Lung (tissue), 12 donors: ENCODE data around the gene ADAM33. TPM values are rescaled to one million over a fixed set of nuclear protein-coding genes. Genes with fewer than 3 reads are reported as not detected.

Experiments
- ATAC-seq: fragments of 200-7000 bp; cut with Tn5 transposase; one replicate; pipeline ENCODE4 v1.9.1; 2020; ENCODE audit warnings: moderate number of reproducible peaks; ENCODE audit not compliant: insufficient read depth, low FRiP score
- DNase-seq, 3 donors: peaks; one replicate each; pipeline ENCODE4 v3.0.0-alpha.2; 2013 to 2017
- H3K27ac ChIP-seq, 2 donors: one replicate each; pipeline ENCODE4 v1.5.1; 2013; ENCODE audit warnings: mild to moderate bottlenecking in 2 of 2, moderate library complexity in 2 of 2, control low read depth in 1 of 2, inconsistent platforms in 1 of 2, low read depth in 1 of 2, low read length in 1 of 2
- H3K27me3 ChIP-seq, 3 donors: one replicate each; pipeline ENCODE4 v1.5.1; 2013; ENCODE audit warnings: low read length in 2 of 3; ENCODE audit not compliant: control insufficient read depth in 3 of 3, insufficient read depth in 3 of 3
- H3K36me3 ChIP-seq, 4 donors: one replicate each; pipeline ENCODE4 v1.5.1; 2013; ENCODE audit warnings: low read length in 4 of 4, mild to moderate bottlenecking in 1 of 4, moderate library complexity in 1 of 4; ENCODE audit not compliant: control insufficient read depth in 4 of 4, insufficient read depth in 4 of 4
- H3K4me1 ChIP-seq, 5 donors: one replicate each; pipeline ENCODE4 v1.5.1; 2013; ENCODE audit warnings: low read length in 5 of 5, mild to moderate bottlenecking in 2 of 5, moderate library complexity in 1 of 5; ENCODE audit not compliant: control insufficient read depth in 5 of 5, insufficient read depth in 5 of 5
- H3K4me3 ChIP-seq: one replicate; pipeline ENCODE4 v1.5.1; 2013; ENCODE audit warnings: mild to moderate bottlenecking, control low read depth, moderate library complexity
- H3K9ac ChIP-seq, 2 donors: one replicate each; pipeline ENCODE4 v1.5.1; 2013; ENCODE audit warnings: low read length in 2 of 2, control low read depth in 1 of 2; ENCODE audit not compliant: insufficient read depth in 1 of 2
- H3K9me3 ChIP-seq, 4 donors: one replicate each; pipeline ENCODE4 v1.5.1; 2013; ENCODE audit warnings: low read length in 3 of 4, mild to moderate bottlenecking in 1 of 4, moderate library complexity in 1 of 4; ENCODE audit not compliant: control insufficient read depth in 4 of 4, insufficient read depth in 3 of 4
- WGBS, 2 donors: extraction: QIAGEN DNeasy Blood & Tissue Kit; methylation state at CpG; one replicate each; pipeline ENCODE4 v1.1.7; 2013; 5-methylcytosine and 5-hydroxymethylcytosine counted together
- polyA plus RNA-seq, 2 donors: library from polyadenylated mRNA; stranded (reverse); fragments of 200-250 nt; gene quantifications; one replicate each; pipeline ENCODE4 v1.2.1, GENCODE V29; 2013
- total RNA-seq, 2 donors: library from RNA; depleted of rRNA in 1 of 2; stranded (reverse); fragments of >200 nt in 1 of 2; gene quantifications; one replicate each; pipeline ENCODE4 v1.2.1, GENCODE V29; 2014 to 2021
- TF ChIP-seq, protein P1 (sequence below): IDR thresholded peaks from 2 replicates; pipeline ENCODE4 v1.5.1; 2012; ENCODE audit warnings: mild to moderate bottlenecking; ENCODE audit errors: control extremely low read depth, extremely low read depth
- donor health status: control.
- donor health status: control.
- donor health status: Bipolar disorder and iron deficiency.
- donor health status: healthy.
- donor health status: DM: yes; HTN: yes; CAD: no.

Gene ADAM33
- total and polyA plus RNA-seq, 4 donors = 3.2 to 16.4 (median 8.1) TPM

DNA sequence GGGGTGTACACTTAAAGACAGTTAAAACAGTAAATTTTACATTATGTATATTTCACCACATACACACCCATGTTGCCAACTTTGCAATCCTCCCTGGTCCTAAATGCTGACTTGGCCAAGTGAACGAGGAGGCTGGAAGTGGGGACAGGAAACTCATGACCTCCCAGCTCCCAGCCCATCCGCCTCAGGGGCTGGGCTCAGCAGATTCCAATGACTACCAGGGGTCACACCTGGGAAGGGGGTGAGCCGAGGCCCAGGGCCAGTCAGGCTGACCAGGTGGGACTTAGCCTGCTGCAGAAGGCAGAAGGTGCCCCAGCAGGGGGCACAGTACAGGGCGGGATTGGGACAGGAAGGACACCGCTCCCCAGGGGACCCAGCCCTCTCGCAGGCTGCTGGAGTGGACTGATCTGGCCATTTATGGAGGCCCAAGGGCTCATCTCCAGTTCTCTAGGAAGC is 28.2 kb upstream of the ADAM33 start:
- Histone ChIP-seq H3K4me3 (no peak overlapping the region), H3K36me3 (no peaks in the 10 kb centered on the region), H3K9ac (no peak overlapping the region), H3K27ac (no peak overlapping the region), H3K27me3 (no peaks in the 10 kb centered on the region), H3K9me3 (no peaks in the 10 kb centered on the region), H3K4me1 (peaks cover 0 to 11% (median 0%) of the 10 kb centered on the region in 5 donors)
- WGBS, 2 donors = 52 to 59% methylated on average over 6 of the region's 6 CpGs
- no peak for ATAC-seq
- TF ChIP-seq, protein P1, sequence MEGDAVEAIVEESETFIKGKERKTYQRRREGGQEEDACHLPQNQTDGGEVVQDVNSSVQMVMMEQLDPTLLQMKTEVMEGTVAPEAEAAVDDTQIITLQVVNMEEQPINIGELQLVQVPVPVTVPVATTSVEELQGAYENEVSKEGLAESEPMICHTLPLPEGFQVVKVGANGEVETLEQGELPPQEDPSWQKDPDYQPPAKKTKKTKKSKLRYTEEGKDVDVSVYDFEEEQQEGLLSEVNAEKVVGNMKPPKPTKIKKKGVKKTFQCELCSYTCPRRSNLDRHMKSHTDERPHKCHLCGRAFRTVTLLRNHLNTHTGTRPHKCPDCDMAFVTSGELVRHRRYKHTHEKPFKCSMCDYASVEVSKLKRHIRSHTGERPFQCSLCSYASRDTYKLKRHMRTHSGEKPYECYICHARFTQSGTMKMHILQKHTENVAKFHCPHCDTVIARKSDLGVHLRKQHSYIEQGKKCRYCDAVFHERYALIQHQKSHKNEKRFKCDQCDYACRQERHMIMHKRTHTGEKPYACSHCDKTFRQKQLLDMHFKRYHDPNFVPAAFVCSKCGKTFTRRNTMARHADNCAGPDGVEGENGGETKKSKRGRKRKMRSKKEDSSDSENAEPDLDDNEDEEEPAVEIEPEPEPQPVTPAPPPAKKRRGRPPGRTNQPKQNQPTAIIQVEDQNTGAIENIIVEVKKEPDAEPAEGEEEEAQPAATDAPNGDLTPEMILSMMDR = no peak
- DNase-seq = peak in 1 of 3 donors; percentile 34

DNA sequence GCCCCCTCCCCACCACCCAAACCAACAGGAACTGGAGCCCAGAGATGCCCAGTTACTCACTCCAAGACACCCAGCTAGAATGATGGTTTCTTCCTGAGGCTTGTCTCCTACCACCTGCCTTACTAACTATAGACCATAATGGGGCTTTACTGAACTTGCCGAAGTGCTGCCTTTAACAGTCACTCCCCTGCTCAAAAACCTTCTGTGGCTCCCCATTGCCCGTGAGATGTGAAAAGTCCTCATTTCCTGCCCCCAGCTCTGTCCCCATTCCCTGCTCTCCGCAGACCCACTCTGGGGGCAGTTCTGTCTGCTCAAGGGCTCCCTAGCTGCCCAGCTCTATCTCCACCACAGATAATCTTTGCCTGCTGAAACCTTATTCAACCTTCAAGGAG is 25.7 kb upstream of the ADAM33 start:
- H3K4me1 ChIP-seq = peaks cover 0 to 11% (median 0%) of the 10 kb centered on the region in 5 donors
- H3K36me3 ChIP-seq = no peaks in the 10 kb centered on the region
- TF ChIP-seq, protein P1 = no peak
- H3K4me3 ChIP-seq = no peak overlapping the region
- ATAC-seq (no peak), DNase-seq (no peak)
- no peak overlapping the region for H3K9ac ChIP-seq
- WGBS, 2 donors = 93 to 94% methylated on average over 3 of the region's 3 CpGs
- H3K27ac ChIP-seq = no peak overlapping the region
- no peaks in the 10 kb centered on the region for H3K9me3 ChIP-seq
- no peaks in the 10 kb centered on the region for H3K27me3 ChIP-seq

DNA sequence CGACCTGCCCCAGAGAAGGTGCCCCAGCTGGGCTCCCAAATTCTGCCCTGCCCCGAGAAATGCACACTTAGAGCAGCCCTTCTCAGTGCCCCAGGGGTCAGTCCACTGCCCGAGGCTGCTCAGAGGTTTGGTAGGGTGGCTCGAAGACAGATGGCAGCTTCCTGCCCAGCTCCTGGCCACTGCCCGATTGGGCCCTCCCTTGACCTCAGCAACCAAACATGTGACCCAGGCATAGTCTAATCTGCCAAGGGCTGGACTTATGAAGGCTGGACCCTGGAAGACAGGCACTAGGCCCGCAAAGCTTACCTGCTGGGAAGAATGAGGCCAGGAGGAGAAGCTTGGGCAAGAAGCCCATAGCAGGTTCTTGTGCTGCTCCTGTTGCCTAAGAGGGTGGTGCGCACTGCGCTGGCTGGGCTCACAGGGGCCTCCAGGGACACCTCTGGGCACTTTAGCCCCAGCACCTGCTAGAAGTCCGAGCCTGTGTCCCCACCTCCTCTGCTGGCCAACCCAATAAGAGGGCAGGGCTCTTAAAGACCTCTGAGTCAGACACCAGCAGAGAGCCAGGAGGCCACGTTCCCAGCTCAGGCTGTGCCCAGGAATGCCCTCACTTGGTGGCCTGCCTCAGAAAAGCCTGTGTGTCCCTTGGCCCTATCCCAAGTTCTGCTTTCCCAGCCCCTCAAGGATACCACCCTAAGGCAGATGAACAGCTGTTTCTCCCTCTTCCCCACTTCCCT is 25.1 kb upstream of the ADAM33 start:
- no peak overlapping the region for H3K9ac ChIP-seq
- WGBS, 2 donors = 80 to 85% methylated on average over 10 of the region's 10 CpGs
- TF ChIP-seq, protein P1 = no peak
- H3K4me1 ChIP-seq = peaks cover 0 to 11% (median 0%) of the 10 kb centered on the region in 5 donors
- H3K9me3 ChIP-seq = no peaks in the 10 kb centered on the region
- ATAC-seq (no peak), DNase-seq (no peak)
- no peaks in the 10 kb centered on the region for H3K36me3 ChIP-seq
- no peaks in the 10 kb centered on the region for H3K27me3 ChIP-seq
- no peak overlapping the region for H3K27ac ChIP-seq
- no peak overlapping the region for H3K4me3 ChIP-seq
